ENCODE measurements around the gene KCNG2.

The KCNG2 gene

DNA sequence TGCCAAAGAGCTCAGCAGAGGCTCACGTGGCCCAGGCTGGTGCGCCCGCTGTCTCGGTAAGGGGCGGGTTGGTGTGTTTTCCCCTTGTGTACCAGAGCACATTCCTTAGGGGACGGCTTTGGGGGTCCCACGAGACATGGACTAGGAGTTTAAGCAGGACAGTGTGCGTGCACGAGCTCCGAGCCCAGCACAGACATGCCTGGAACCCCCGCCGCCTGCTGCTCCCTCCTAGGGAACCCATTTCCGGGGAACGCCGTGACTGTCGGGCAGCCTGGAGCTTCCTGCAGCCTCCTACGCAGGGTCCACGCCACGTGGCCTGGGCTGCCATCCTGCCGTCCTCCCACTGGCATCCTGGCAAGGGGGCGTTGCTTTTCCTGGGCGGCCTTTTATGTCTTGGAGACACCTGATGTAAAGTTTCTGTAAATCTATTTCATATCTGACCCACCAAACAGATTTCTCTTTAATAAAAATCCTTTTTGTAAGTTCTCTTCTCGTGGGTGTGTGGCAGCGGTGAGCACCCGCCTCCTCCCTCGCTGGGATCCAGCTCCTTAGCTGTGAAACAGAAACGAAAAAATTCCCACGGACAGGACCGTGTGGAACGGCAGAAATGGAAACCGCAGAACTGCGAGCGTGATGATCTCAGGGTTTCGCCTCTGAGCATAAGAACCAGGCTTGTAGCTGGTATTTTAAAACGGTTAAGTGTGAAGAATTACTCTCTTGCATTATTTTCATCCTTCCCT is 43.5 kb upstream of the KCNG2 start:
- Histone ChIP-seq H3K9me3 (ENCODE audit: insufficient read depth, low read depth, low read length) (no peaks in the 10 kb centered on the region), H4K12ac (ENCODE audit: low read depth, low read length) (no peak overlapping the region), H3K4me2 (ENCODE audit: low read length) (no peak overlapping the region), H2BK120ac (ENCODE audit: insufficient read depth, low read length, poor library complexity) (no peak overlapping the region), H3K4me3 (ENCODE audit: low read depth, low read length) (no peak overlapping the region), H3K4me1 (ENCODE audit: control insufficient read depth in 1 of 2, insufficient read depth in 2 of 2, low read length in 2 of 2) (no peaks in the 10 kb centered on the region), H2BK5ac (ENCODE audit: low read depth, low read length, poor library complexity) (no peak overlapping the region), H3K27ac (ENCODE audit: low read depth, low read length) (no peak overlapping the region), H3K4ac (ENCODE audit: low read depth, low read length) (no peak overlapping the region), H3K23ac (ENCODE audit: low read length) (no peak overlapping the region), H3K18ac (ENCODE audit: low read length) (no peak overlapping the region), H3K9ac (ENCODE audit: low read length) (no peak overlapping the region), H2BK12ac (ENCODE audit: low read length) (no peak overlapping the region), H3K79me1 (ENCODE audit: low read length) (no peaks in the 10 kb centered on the region), H3K27me3 (ENCODE audit: insufficient read depth, low read length) (no peaks in the 10 kb centered on the region), H3K14ac (ENCODE audit: low read length) (no peak overlapping the region), H2AFZ (ENCODE audit: insufficient read depth, low read length, poor library complexity) (no peak overlapping the region), H4K91ac (ENCODE audit: low read depth, low read length) (no peak overlapping the region), H3K36me3 (ENCODE audit: control insufficient read depth in 1 of 2, insufficient read depth in 2 of 2, low read length in 2 of 2) (peaks cover 34 to 36% of the 10 kb centered on the region in 2 experiments), H2AK5ac (ENCODE audit: low read length) (no peak overlapping the region), H3K79me2 (ENCODE audit: control insufficient read depth, insufficient read depth, low read length, poor library complexity) (no peaks in the 10 kb centered on the region), H4K8ac (ENCODE audit: low read depth, low read length) (no peak overlapping the region)
- WGBS (ENCODE audit: extremely low coverage, insufficient coverage, insufficient read length): no CpG with 5 or more reads among the region's 35 CpGs
- no peak for DNase-seq

DNA sequence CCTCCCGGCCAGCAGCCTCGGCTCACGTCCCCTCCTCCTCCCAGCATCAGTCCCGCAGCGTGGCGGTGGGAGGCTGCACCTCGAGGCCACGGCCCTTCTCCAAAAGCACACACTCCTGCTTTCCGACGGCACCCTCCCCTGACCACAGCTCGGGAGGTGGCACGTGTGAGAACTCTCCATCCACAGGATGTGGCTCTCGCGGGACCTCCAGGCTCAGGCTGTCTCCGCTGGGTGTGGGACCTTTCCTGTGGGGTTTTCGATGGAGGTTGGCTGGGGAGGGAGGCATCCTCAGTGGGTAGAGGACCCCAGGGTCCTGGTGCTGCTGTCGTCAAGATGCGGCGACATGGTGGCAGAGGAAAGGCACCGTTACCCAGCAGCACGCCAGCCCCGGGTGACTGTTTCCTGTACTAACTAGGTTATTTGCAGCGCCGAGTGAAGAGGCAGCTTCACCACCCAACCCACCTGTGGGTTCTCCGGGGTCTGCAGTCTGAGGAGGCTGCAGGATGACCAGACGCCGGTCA is 42.8 kb upstream of the KCNG2 start:
- no peak overlapping the region for H2AK5ac ChIP-seq (ENCODE audit: low read length)
- no peak for DNase-seq
- no peaks in the 10 kb centered on the region for H3K4me1 ChIP-seq (ENCODE audit: control insufficient read depth in 1 of 2, insufficient read depth in 2 of 2, low read length in 2 of 2)
- no peaks in the 10 kb centered on the region for H3K9me3 ChIP-seq (ENCODE audit: insufficient read depth, low read depth, low read length)
- H4K8ac ChIP-seq (ENCODE audit: low read depth, low read length): no peak overlapping the region
- H2AFZ ChIP-seq (ENCODE audit: insufficient read depth, low read length, poor library complexity): no peak overlapping the region
- H3K27ac ChIP-seq (ENCODE audit: low read depth, low read length): no peak overlapping the region
- H3K27me3 ChIP-seq (ENCODE audit: insufficient read depth, low read length): no peaks in the 10 kb centered on the region
- peaks cover 27 to 31% of the 10 kb centered on the region in 2 experiments for H3K36me3 ChIP-seq (ENCODE audit: control insufficient read depth in 1 of 2, insufficient read depth in 2 of 2, low read length in 2 of 2)
- no peak overlapping the region for H4K12ac ChIP-seq (ENCODE audit: low read depth, low read length)
- H2BK5ac ChIP-seq (ENCODE audit: low read depth, low read length, poor library complexity): no peak overlapping the region
- no peaks in the 10 kb centered on the region for H3K79me1 ChIP-seq (ENCODE audit: low read length)
- WGBS (ENCODE audit: extremely low coverage, insufficient coverage, insufficient read length): no CpG with 5 or more reads among the region's 27 CpGs
- H3K23ac ChIP-seq (ENCODE audit: low read length): no peak overlapping the region
- no peak overlapping the region for H3K14ac ChIP-seq (ENCODE audit: low read length)
- no peak overlapping the region for H2BK12ac ChIP-seq (ENCODE audit: low read length)
- H4K91ac ChIP-seq (ENCODE audit: low read depth, low read length): no peak overlapping the region
- no peak overlapping the region for H2BK120ac ChIP-seq (ENCODE audit: insufficient read depth, low read length, poor library complexity)
- H3K4me3 ChIP-seq (ENCODE audit: low read depth, low read length): no peak overlapping the region
- no peak overlapping the region for H3K4ac ChIP-seq (ENCODE audit: low read depth, low read length)
- no peaks in the 10 kb centered on the region for H3K79me2 ChIP-seq (ENCODE audit: control insufficient read depth, insufficient read depth, low read length, poor library complexity)
- no peak overlapping the region for H3K9ac ChIP-seq (ENCODE audit: low read length)
- H3K18ac ChIP-seq (ENCODE audit: low read length): no peak overlapping the region
- H3K4me2 ChIP-seq (ENCODE audit: low read length): no peak overlapping the region

DNA sequence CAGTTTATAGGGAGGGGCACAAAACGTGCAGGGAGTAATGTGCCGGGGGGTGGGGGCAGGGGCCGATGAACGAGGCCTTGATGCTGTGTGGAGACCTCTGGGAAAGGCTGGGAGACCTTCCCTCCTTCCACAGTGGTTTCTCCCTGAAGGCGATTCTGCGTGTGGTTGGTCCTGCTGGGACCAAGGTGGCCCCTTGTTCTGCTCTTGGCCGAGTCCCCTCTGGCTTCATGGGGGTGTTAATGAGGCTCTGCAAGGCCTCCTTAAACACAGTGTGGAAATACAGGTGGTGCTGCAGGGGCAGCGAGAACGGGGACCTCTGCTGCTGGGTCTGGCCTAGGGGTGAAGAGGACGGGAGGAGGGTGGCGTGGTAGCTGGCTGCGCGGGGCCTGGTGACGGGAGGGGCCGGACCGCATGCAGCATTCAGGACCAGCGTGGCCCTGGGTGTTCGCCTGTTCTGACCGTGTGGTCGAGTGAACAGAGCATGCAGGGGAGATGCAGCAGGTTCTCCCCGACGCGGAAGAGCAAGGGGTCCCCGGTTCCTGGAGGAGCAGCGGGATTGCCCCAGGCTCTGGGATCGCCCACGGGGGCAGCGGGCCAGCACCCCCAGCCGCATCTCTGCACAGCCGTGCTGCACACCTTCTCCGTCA is 42.1 kb upstream of the KCNG2 start:
- Histone ChIP-seq H2BK120ac (ENCODE audit: insufficient read depth, low read length, poor library complexity) (no peak overlapping the region), H2AFZ (ENCODE audit: insufficient read depth, low read length, poor library complexity) (no peak overlapping the region), H3K36me3 (ENCODE audit: control insufficient read depth in 1 of 2, insufficient read depth in 2 of 2, low read length in 2 of 2) (peaks cover 26 to 28% of the 10 kb centered on the region in 2 experiments), H3K4me2 (ENCODE audit: low read length) (no peak overlapping the region), H3K4ac (ENCODE audit: low read depth, low read length) (no peak overlapping the region), H4K8ac (ENCODE audit: low read depth, low read length) (no peak overlapping the region), H3K23ac (ENCODE audit: low read length) (no peak overlapping the region), H4K12ac (ENCODE audit: low read depth, low read length) (no peak overlapping the region), H3K4me1 (ENCODE audit: control insufficient read depth in 1 of 2, insufficient read depth in 2 of 2, low read length in 2 of 2) (no peaks in the 10 kb centered on the region), H3K4me3 (ENCODE audit: low read depth, low read length) (no peak overlapping the region), H4K91ac (ENCODE audit: low read depth, low read length) (no peak overlapping the region), H3K14ac (ENCODE audit: low read length) (no peak overlapping the region), H3K27ac (ENCODE audit: low read depth, low read length) (no peak overlapping the region), H3K79me1 (ENCODE audit: low read length) (no peaks in the 10 kb centered on the region), H3K79me2 (ENCODE audit: control insufficient read depth, insufficient read depth, low read length, poor library complexity) (no peaks in the 10 kb centered on the region), H3K27me3 (ENCODE audit: insufficient read depth, low read length) (no peaks in the 10 kb centered on the region), H3K9ac (ENCODE audit: low read length) (no peak overlapping the region), H2AK5ac (ENCODE audit: low read length) (no peak overlapping the region), H2BK12ac (ENCODE audit: low read length) (no peak overlapping the region), H3K18ac (ENCODE audit: low read length) (no peak overlapping the region), H2BK5ac (ENCODE audit: low read depth, low read length, poor library complexity) (no peak overlapping the region), H3K9me3 (ENCODE audit: insufficient read depth, low read depth, low read length) (no peaks in the 10 kb centered on the region)
- no peak for DNase-seq
- WGBS (ENCODE audit: extremely low coverage, insufficient coverage, insufficient read length): no CpG with 5 or more reads among the region's 31 CpGs

- H4K8ac ChIP-seq (ENCODE audit: low read depth, low read length): no peak overlapping the region
- no peak overlapping the region for H3K4ac ChIP-seq (ENCODE audit: low read depth, low read length)
- no peak overlapping the region for H3K18ac ChIP-seq (ENCODE audit: low read length)
- H2BK5ac ChIP-seq (ENCODE audit: low read depth, low read length, poor library complexity): no peak overlapping the region
- H3K36me3 ChIP-seq (ENCODE audit: control insufficient read depth in 1 of 2, insufficient read depth in 2 of 2, low read length in 2 of 2): peaks cover 26 to 28% of the 10 kb centered on the region in 2 experiments
- no peak overlapping the region for H2AK5ac ChIP-seq (ENCODE audit: low read length)
- H3K9ac ChIP-seq (ENCODE audit: low read length): no peak overlapping the region
- H3K14ac ChIP-seq (ENCODE audit: low read length): no peak overlapping the region
- no peaks in the 10 kb centered on the region for H3K4me1 ChIP-seq (ENCODE audit: control insufficient read depth in 1 of 2, insufficient read depth in 2 of 2, low read length in 2 of 2)
- no peak overlapping the region for H3K4me3 ChIP-seq (ENCODE audit: low read depth, low read length)
- no peaks in the 10 kb centered on the region for H3K79me1 ChIP-seq (ENCODE audit: low read length)
- no peak overlapping the region for H2AFZ ChIP-seq (ENCODE audit: insufficient read depth, low read length, poor library complexity)
- no peak overlapping the region for H3K4me2 ChIP-seq (ENCODE audit: low read length)
- H3K23ac ChIP-seq (ENCODE audit: low read length): no peak overlapping the region
- H2BK12ac ChIP-seq (ENCODE audit: low read length): no peak overlapping the region
- no peaks in the 10 kb centered on the region for H3K9me3 ChIP-seq (ENCODE audit: insufficient read depth, low read depth, low read length)
- H2BK120ac ChIP-seq (ENCODE audit: insufficient read depth, low read length, poor library complexity): no peak overlapping the region
- H3K27me3 ChIP-seq (ENCODE audit: insufficient read depth, low read length): no peaks in the 10 kb centered on the region
- H3K79me2 ChIP-seq (ENCODE audit: control insufficient read depth, insufficient read depth, low read length, poor library complexity): no peaks in the 10 kb centered on the region
- no peak overlapping the region for H4K91ac ChIP-seq (ENCODE audit: low read depth, low read length)
- H3K27ac ChIP-seq (ENCODE audit: low read depth, low read length): no peak overlapping the region
- no peak overlapping the region for H4K12ac ChIP-seq (ENCODE audit: low read depth, low read length)
- no peak for DNase-seq
- no CpG with 5 or more reads among the region's 10 CpGs for WGBS (ENCODE audit: extremely low coverage, insufficient coverage, insufficient read length)
Measured at GRCh38 chr18:79756143-79756500, 41.6 kb upstream of the KCNG2 start.

Data from trophoblast cell (in vitro differentiated cells and primary cell).